Astrocyte of the spinal cord (primary cell): ENCODE data around the gene TRAPPC10.

Experiments
- DNase-seq: peaks from one replicate; pipeline ENCODE4 v3.0.0; 2011; ENCODE audit warnings: low read depth, low spot score
- H3K4me3 ChIP-seq: 2 replicates; pipeline ENCODE4 v1.5.1; 2011; ENCODE audit warnings: low read depth, mild to moderate bottlenecking, low read length, moderate library complexity
- in situ Hi-C: cut with HindIII; loops from 2 replicates; pipeline ENCODE4 v1.10.0; 2017; ENCODE audit warnings: low sequenced_read_pairs
- TF ChIP-seq, protein P1 (sequence below): IDR thresholded peaks from 2 replicates; pipeline ENCODE4 v1.5.1; 2012; ENCODE audit warnings: low read depth, mild to moderate bottlenecking, low read length, inconsistent platforms

The TRAPPC10 gene

DNA sequence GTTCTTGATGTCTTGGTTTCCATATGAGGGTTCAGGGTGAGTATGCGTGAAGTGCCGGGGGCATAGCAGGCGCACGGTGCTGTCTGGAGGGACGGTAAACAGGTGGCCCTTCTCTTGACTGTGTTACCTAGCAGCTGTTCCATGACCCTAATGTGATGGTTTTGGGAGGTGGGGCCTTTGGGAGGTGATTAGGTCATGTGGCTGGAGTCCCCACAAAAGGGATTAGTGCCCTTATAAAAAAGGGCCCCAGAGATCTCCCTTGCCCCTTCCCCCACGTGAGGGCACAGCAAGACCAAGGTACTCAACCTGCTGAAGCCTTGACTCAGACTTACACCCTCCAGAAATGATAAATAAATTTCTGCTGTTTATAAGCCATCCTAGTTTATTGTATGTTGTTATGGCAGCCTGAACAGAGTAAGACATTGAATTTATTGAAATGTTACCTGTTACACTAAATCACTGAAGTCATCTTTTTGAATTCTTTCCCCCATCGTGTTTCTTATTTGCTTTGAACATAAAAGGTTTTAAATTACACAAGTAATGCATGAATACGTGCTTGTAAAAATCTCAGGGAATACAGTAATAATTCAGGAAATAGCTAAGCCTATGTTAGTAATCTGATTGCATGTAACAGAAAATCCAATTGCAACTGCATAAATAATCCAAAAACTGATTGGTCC lies 15.6 kb downstream of the TRAPPC10 start:
- TF ChIP-seq, protein P1, sequence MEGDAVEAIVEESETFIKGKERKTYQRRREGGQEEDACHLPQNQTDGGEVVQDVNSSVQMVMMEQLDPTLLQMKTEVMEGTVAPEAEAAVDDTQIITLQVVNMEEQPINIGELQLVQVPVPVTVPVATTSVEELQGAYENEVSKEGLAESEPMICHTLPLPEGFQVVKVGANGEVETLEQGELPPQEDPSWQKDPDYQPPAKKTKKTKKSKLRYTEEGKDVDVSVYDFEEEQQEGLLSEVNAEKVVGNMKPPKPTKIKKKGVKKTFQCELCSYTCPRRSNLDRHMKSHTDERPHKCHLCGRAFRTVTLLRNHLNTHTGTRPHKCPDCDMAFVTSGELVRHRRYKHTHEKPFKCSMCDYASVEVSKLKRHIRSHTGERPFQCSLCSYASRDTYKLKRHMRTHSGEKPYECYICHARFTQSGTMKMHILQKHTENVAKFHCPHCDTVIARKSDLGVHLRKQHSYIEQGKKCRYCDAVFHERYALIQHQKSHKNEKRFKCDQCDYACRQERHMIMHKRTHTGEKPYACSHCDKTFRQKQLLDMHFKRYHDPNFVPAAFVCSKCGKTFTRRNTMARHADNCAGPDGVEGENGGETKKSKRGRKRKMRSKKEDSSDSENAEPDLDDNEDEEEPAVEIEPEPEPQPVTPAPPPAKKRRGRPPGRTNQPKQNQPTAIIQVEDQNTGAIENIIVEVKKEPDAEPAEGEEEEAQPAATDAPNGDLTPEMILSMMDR, result no peak
- H3K4me3 ChIP-seq, result no peak overlapping the region
- in situ Hi-C loops, result no loop called here
- DNase-seq, result no peak

- in situ Hi-C loops, result no loop called here
- no peak overlapping the region for H3K4me3 ChIP-seq
- TF ChIP-seq, protein P1, result no peak
- DNase-seq, result no peak
Measured at GRCh38 chr21:44028287-44028659, 16.2 kb downstream of the TRAPPC10 start.

DNA sequence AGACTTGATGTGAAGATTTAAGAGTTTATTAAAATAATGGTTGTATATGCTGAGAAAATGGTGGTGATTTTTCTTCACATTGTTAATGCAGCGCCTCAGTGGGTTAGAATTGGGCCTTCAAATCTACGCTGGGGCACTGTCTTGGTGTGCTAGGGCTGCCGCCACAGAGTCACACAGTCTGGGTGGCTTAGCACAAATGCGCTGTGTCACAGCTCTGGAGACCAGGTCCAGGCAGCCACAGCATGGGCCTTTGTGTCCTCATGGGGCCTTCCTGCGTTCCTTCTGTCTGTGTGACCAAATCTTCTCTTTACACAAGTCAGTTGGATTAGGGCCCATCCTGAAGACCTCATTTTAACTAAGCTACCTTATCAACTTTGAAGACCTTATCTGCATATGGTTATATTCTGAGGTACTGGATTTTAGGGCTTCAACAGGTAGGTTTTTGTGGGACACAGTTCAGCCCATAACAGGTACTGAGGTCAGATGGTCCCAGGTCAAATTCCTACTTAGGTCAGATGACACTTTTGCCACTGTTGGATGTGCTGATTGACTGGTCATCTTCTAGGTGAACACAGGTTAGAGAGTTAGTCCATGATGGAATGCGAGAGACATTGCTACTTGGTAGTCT lies 17.5 kb downstream of the TRAPPC10 start:
- no peak for DNase-seq
- TF ChIP-seq, protein P1, result no peak
- no peak overlapping the region for H3K4me3 ChIP-seq
- in situ Hi-C loops, result no loop called here

GRCh38 chr21:44035244-44035643 lies 23.1 kb downstream of the TRAPPC10 start:
- no peak overlapping the region for H3K4me3 ChIP-seq
- in situ Hi-C loops, result no loop called here
- no peak for DNase-seq
- TF ChIP-seq, protein P1, result no peak

GRCh38 chr21:44038063-44038462 lies 26.0 kb downstream of the TRAPPC10 start:
- no peak overlapping the region for H3K4me3 ChIP-seq
- in situ Hi-C loops, result no loop called here
- TF ChIP-seq, protein P1, result no peak
- DNase-seq, result no peak

DNA sequence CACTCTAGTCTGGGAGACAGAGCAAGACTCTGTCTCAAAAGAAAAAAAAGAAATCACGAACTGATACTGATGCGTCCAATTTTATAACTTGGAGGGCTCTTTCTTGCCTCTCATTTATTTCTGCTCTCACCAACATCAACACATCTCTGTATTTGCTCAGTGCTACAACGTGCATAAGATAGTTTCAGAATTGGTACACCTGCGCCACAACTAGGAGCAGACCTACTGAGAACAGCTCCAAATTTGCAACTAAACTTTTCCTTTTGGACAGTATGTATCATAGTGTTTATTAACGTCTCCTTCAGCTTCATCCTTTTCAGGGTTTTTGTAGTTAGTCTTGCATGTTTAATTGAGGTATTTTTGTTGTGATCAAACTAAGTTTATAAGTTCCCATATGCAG lies 27.7 kb downstream of the TRAPPC10 start:
- TF ChIP-seq, protein P1, result no peak
- in situ Hi-C loops, result no loop called here
- no peak for DNase-seq
- no peak overlapping the region for H3K4me3 ChIP-seq
